GM12874 (cell line): ENCODE measurements around the gene PRKAG2.

ENCODE experiments used
- CTCF ChIP-seq: IDR thresholded peaks from 2 replicates; pipeline ENCODE4 v1.5.1; 2011; ENCODE audit warnings: low read depth, mild to moderate bottlenecking, control low read depth, low read length, moderate library complexity; ENCODE audit not compliant: insufficient read depth

The PRKAG2 gene

GRCh38 chr7:151840088-151840910 lies 36.6 kb downstream of the PRKAG2 start:
- no peak for TF ChIP-seq CTCF

GRCh38 chr7:151839451-151839921 lies 37.4 kb downstream of the PRKAG2 start:
- no peak for TF ChIP-seq CTCF

- TF ChIP-seq CTCF: no peak
Observed at GRCh38 chr7:151838861-151839381, 38.0 kb downstream of the PRKAG2 start.

DNA sequence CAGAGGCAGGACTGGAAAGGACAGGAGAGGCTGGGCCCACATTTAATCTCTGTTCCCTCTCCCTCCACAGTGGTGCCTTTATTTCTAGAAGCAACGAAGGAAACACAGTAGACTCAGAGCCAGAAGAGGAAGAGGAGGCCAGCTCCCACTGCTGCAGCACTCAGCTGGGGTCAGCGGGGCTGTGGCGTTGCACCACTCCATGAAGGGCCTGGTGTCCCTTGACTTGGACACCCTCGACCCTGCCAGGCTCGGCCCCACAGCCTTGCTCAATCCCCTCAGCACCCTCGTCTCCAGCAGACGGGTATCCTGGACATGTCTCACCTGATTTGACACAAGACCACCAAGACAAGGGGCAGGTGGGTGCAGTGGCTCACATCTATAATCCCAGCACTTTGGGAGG lies 38.8 kb downstream of the PRKAG2 start:
- no peak for TF ChIP-seq CTCF

DNA sequence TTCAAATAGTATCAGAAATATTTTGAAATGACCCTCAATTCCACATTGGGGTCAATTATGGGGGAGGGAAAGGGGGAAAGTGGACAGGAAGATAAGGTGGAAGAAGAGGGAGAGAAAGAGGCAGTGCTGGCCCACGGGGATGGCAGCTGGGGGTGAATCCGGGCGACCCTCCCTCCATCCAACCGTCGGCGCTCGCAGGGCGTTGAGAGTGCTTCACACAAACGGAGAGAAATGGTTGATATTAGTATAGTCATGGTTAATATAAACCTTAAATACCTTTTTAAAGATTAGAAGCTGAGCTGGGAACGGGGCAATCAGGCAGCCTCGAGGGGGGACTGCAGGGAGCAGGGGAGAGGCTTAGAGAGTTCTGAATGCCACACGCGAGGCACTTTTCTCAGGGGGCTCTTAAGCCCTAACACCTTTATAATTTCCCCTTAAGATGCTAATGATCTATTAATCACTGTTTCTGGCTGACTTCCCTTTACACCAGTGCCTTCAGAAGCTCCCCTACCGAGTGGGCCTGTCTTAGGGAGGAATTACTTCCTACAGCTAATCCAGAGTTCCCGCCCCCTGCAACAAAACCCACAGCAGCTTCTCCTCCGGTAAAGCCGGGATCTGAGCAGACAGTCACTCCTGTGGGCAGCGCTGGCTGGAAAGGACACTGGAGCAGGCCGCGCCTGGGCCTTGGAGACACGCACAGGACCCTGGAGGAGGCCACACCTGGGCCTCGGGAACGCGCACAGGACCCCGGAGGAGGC lies 39.5 kb downstream of the PRKAG2 start:
- no peak for TF ChIP-seq CTCF

- no peak for TF ChIP-seq CTCF
Observed at GRCh38 chr7:151836927-151837205, 40.0 kb downstream of the PRKAG2 start.

GRCh38 chr7:151836191-151836926 lies 40.6 kb downstream of the PRKAG2 start:
- TF ChIP-seq CTCF: no peak
